ENCODE data around the gene CTAGE9.

The CTAGE9 gene

DNA sequence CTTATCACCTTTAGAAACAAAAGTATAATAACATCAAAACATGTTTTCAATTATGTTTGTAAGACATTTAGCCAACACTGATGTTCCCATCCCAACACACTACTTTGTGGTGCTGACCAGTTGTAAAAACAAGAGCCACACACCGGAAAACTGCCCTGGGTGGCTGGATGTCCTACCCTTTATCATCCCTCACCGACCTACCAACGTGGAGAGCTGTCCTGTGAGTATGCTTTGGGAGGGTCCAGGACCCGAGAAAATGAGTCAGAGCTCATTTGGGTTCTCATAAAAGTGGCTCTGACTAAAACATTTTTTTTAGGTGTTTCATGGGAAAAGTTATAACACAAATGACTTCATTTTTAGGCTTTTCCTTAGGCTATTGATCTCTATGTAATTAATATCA lies 29.3 kb upstream of the CTAGE9 start:
- no peaks in the 10 kb centered on the region for H3K36me3 ChIP-seq (ENCODE audit: insufficient read depth)
- no peak overlapping the region for H3K4me2 ChIP-seq
- no peak overlapping the region for H2AFZ ChIP-seq (ENCODE audit: low read depth)
- H3K27ac ChIP-seq, result no peak overlapping the region
- no peaks in the 10 kb centered on the region for H3K79me2 ChIP-seq (ENCODE audit: insufficient read depth, low read depth)
- H3K4me3 ChIP-seq (IDR thresholded peaks at IDR 0.05; ENCODE audit: insufficient read depth, low read depth, low read length), result no peak overlapping the region
- no peak overlapping the region for H3K9ac ChIP-seq
- H3K4me1 ChIP-seq (ENCODE audit: low read depth, poor library complexity, severe bottlenecking), result no peaks in the 10 kb centered on the region
- TF ChIP-seq, protein P1, sequence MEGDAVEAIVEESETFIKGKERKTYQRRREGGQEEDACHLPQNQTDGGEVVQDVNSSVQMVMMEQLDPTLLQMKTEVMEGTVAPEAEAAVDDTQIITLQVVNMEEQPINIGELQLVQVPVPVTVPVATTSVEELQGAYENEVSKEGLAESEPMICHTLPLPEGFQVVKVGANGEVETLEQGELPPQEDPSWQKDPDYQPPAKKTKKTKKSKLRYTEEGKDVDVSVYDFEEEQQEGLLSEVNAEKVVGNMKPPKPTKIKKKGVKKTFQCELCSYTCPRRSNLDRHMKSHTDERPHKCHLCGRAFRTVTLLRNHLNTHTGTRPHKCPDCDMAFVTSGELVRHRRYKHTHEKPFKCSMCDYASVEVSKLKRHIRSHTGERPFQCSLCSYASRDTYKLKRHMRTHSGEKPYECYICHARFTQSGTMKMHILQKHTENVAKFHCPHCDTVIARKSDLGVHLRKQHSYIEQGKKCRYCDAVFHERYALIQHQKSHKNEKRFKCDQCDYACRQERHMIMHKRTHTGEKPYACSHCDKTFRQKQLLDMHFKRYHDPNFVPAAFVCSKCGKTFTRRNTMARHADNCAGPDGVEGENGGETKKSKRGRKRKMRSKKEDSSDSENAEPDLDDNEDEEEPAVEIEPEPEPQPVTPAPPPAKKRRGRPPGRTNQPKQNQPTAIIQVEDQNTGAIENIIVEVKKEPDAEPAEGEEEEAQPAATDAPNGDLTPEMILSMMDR (conservative IDR thresholded peaks at IDR 0.05; ENCODE audit: low read depth, low read length), result no peak
- H3K27me3 ChIP-seq (ENCODE audit: insufficient read depth, low read depth), result no peaks in the 10 kb centered on the region
- no peaks in the 10 kb centered on the region for H4K20me1 ChIP-seq (ENCODE audit: insufficient read depth)

DNA sequence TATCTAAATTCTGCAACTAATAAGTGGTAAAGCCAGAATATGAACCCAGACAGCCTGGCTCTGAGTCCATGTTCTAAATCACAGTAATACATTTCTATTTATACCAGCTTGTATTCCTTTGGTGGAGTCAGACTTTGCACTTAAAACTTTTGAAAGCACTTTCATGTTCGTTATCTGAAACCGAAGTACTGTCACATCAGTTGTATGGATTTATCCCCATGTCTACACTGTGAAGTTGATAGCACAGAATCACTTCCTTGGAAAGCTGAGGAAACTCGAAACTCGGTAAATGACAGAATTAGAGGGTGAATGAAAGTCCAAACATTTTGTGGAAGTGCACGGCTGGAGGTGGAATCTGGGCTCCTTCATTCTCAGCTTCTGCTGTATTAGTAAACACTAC lies 28.3 kb upstream of the CTAGE9 start:
- Histone ChIP-seq H3K79me2 (ENCODE audit: insufficient read depth, low read depth) (no peaks in the 10 kb centered on the region), H2AFZ (ENCODE audit: low read depth) (no peak overlapping the region)

DNA sequence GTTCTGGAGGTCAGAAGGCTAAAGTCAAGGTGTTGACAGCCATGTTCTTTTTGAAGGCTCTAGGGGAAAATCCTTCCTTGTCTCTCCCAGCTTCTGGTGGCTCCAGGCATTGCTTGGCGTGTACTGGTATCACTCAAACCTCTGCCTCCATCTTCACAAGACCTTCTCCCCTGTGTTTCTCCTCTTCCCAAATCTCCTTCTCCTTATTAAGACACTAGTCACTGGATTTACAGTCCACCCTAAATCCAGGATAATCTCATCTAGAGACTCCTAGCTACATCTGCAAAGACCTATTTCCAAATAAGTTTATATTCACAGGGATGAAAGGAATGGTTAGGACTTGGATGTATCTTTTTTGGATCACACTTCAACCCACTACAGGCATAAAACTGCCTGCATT lies 26.0 kb upstream of the CTAGE9 start:
- Histone ChIP-seq H3K4me1 (ENCODE audit: low read depth, poor library complexity, severe bottlenecking) (no peaks in the 10 kb centered on the region), H3K9ac (no peak overlapping the region)

More for the DNA sequence above, 28.3 kb upstream of the CTAGE9 start:
- Histone ChIP-seq H3K27ac (no peak overlapping the region), H3K4me1 (ENCODE audit: low read depth, poor library complexity, severe bottlenecking) (no peaks in the 10 kb centered on the region), H3K4me3 (IDR thresholded peaks at IDR 0.05; ENCODE audit: insufficient read depth, low read depth, low read length) (no peak overlapping the region), H3K27me3 (ENCODE audit: insufficient read depth, low read depth) (no peaks in the 10 kb centered on the region), H3K4me2 (no peak overlapping the region), H4K20me1 (ENCODE audit: insufficient read depth) (no peaks in the 10 kb centered on the region), H3K36me3 (ENCODE audit: insufficient read depth) (no peaks in the 10 kb centered on the region), H3K9ac (no peak overlapping the region)
- TF ChIP-seq, protein P1 (conservative IDR thresholded peaks at IDR 0.05; ENCODE audit: low read depth, low read length), result no peak

DNA sequence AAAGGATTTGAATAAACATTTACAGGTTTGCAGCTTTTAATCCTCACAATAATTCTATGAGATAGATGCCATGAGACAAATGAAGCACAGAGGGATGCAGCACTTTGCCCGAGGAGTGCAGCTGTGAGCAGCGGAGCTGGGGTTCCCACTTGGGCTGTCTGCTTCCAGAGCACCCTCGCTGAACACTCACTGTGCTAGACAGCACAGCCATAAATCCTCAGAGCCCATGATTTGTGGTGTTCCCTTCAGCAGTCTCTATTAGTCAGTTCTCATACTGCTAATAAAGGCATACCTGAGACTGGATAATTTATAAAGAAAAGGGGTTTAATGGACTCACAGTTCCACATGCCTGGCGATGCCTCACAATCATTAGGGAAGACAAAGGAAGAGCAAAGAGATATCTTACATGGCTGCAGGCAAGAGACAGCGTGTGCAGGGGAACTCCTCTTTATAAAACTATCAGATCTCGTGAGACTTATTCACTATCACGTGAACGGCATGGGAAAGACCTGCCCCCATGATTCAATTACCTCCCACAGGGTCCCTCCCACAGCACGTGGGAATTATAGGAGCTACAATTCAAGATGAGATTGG lies 25.3 kb upstream of the CTAGE9 start:
- Histone ChIP-seq H3K27me3 (ENCODE audit: insufficient read depth, low read depth) (no peaks in the 10 kb centered on the region), H2AFZ (ENCODE audit: low read depth) (no peak overlapping the region), H3K9ac (no peak overlapping the region), H3K79me2 (ENCODE audit: insufficient read depth, low read depth) (no peaks in the 10 kb centered on the region), H3K4me3 (IDR thresholded peaks at IDR 0.05; ENCODE audit: insufficient read depth, low read depth, low read length) (no peak overlapping the region), H3K4me1 (ENCODE audit: low read depth, poor library complexity, severe bottlenecking) (no peaks in the 10 kb centered on the region), H3K4me2 (no peak overlapping the region), H3K36me3 (ENCODE audit: insufficient read depth) (no peaks in the 10 kb centered on the region), H3K27ac (no peak overlapping the region), H4K20me1 (ENCODE audit: insufficient read depth) (no peaks in the 10 kb centered on the region)
- TF ChIP-seq, protein P1 (conservative IDR thresholded peaks at IDR 0.05; ENCODE audit: low read depth, low read length), result no peak

More for the DNA sequence above, 26.0 kb upstream of the CTAGE9 start:
- TF ChIP-seq, protein P1 (conservative IDR thresholded peaks at IDR 0.05; ENCODE audit: low read depth, low read length), result no peak
- Histone ChIP-seq H3K4me2 (no peak overlapping the region), H3K27ac (no peak overlapping the region), H4K20me1 (ENCODE audit: insufficient read depth) (no peaks in the 10 kb centered on the region), H2AFZ (ENCODE audit: low read depth) (no peak overlapping the region), H3K27me3 (ENCODE audit: insufficient read depth, low read depth) (no peaks in the 10 kb centered on the region), H3K79me2 (ENCODE audit: insufficient read depth, low read depth) (no peaks in the 10 kb centered on the region), H3K36me3 (ENCODE audit: insufficient read depth) (no peaks in the 10 kb centered on the region), H3K4me3 (IDR thresholded peaks at IDR 0.05; ENCODE audit: insufficient read depth, low read depth, low read length) (no peak overlapping the region)
